ENCODE results near the gene GPATCH8.
"Not testable (repeated sequence)": the region's sequence is repeated elsewhere in the genome, so short reads cannot be mapped to it uniquely, and the experiment has no call there.

The GPATCH8 gene

DNA sequence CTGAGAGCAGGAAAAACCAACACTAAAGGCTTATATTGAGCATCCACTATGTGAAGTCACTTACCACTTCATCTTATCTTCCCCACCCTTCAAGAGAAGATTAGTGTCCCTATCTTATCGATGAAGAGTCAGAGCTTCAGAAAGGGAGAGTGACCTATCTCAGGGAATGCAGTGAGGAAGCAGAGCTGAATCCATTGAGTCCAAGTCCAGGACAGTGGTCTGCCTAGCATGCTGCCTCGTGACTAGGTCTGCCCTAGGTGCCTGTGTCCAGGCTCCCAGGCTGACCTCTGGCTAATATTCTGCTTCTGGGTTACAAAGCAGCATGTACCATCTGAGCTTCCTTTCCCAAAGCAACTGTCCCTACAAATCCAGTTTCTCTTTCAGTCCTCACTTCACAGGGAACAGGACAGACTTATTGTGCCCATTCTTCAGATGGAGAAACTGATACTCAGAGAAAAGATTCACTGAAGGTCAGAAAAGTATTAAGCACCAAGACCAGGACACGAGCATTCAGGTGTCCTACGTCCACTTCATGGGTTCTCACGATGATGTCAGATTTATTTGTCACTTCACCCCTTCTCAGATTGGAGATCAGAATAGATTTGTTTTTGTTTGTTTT, 40.8 kb upstream of the GPATCH8 start:
- no peak overlapping the region for H3K4me3 ChIP-seq (ENCODE audit: insufficient read length, low read depth)
- no peak for DNase-seq (ENCODE audit: low read depth, low spot score)
- H3K9me3 ChIP-seq (ENCODE audit: insufficient read depth, low read length), result peaks cover 12% of the 10 kb centered on the region; the same call in 1 of the 2 replicates
- no peaks in the 10 kb centered on the region for H3K36me3 ChIP-seq (ENCODE audit: insufficient read depth, insufficient read length, low read length)
- TF ChIP-seq SUZ12 (IDR thresholded peaks at IDR 0.05; ENCODE audit: extremely low read depth, insufficient read depth, insufficient read length), result no peak
- TF ChIP-seq YY1 (IDR thresholded peaks at IDR 0.05; ENCODE audit: insufficient read depth, insufficient read length), result no peak
- TF ChIP-seq ZNF274 (IDR thresholded peaks at IDR 0.05; ENCODE audit: low read depth, low read length), result no peak
- peak overlapping the region; percentile 37 for H3K9ac ChIP-seq (ENCODE audit: insufficient read length, low read depth)
- H3K27me3 ChIP-seq (ENCODE audit: insufficient read depth, insufficient read length), result peaks cover 24% of the 10 kb centered on the region
- peaks cover 35% of the 10 kb centered on the region for H3K4me1 ChIP-seq (ENCODE audit: insufficient read depth, insufficient read length)

DNA sequence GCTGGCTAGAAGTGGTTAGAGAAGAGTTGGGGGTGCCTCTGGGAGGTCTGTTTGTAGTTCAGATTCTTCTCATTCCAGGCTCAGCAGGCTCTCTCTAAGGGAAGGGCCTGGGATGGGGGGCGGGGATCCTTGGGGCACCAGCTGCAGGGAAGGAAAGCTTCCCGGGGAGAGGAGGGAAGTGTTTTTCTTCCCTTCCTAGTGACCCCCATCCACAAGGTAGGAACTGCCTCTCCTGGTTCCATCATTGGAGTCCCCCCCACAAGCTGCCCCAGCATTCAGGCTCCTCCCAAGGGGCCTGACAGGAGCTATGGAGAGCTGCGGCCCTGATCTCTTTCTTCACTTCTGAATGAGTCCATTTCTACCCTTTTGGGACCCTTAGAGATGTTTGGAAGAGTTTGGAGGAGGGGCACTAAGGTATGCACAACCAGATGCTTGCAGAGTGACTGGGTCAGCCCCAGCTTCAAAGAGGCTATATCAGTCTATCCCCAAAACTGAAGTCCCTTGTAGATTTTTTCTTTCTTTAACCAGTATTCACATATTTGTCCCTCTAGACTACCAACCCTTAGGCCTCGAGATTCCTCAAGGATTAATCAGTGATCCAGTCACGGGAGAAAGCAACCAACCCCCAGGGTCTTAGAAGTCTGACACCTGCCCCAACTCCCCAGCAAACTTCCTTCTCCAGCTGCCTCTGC, 40.2 kb upstream of the GPATCH8 start:
- peak; percentile 92 for DNase-seq (ENCODE audit: low read depth, low spot score)
- TF ChIP-seq SUZ12 (IDR thresholded peaks at IDR 0.05; ENCODE audit: extremely low read depth, insufficient read depth, insufficient read length) (no peak), ZNF274 (IDR thresholded peaks at IDR 0.05; ENCODE audit: low read depth, low read length) (no peak), YY1 (IDR thresholded peaks at IDR 0.05; ENCODE audit: insufficient read depth, insufficient read length) (no peak)
- H3K4me3 ChIP-seq (ENCODE audit: insufficient read length, low read depth), result no peak overlapping the region
- H3K4me1 ChIP-seq (ENCODE audit: insufficient read depth, insufficient read length), result peaks cover 36% of the 10 kb centered on the region
- peaks cover 28% of the 10 kb centered on the region for H3K27me3 ChIP-seq (ENCODE audit: insufficient read depth, insufficient read length)
- no peaks in the 10 kb centered on the region for H3K36me3 ChIP-seq (ENCODE audit: insufficient read depth, insufficient read length, low read length)
- peak overlapping the region; percentile 37 for H3K9ac ChIP-seq (ENCODE audit: insufficient read length, low read depth)
- H3K9me3 ChIP-seq (ENCODE audit: insufficient read depth, low read length), result peaks cover 12% of the 10 kb centered on the region; the same call in 1 of the 2 replicates

DNA sequence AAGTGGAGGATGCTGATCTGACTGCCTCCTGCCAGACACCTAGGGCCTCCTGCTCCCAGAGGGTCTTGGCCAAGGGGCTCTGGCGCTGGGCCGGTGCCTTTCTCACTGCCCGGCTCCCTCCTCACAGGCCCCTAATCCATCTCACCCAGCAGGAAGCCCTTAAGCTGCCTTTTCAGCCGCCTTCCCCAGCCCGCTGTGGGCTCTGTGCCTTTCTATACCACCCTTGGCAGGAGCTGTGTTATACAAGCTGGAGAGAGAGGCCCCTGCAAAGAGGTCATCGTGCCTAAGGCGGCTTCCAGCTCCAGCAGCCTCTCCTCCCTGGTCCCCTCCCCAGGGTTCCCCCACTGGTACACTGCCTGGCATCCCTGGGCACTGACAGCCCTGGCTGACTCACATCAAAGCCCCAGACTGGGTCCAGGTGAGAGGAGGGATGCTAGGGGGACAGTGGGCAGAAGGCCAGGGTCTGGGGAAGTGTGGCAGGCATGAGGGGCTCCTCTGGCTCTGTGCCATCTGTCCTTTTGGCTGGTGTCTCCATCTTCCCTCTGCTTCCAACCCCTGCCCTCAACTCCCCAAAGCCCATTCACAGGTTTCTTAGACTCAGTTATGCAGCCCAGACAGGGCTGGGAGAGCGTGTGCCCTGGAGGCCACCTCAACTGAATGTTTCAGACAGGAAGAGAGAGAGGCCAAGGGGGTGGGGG, 38.8 kb upstream of the GPATCH8 start:
- no peak for DNase-seq (ENCODE audit: low read depth, low spot score)
- TF ChIP-seq ZNF274 (IDR thresholded peaks at IDR 0.05; ENCODE audit: low read depth, low read length) (no peak), SUZ12 (IDR thresholded peaks at IDR 0.05; ENCODE audit: extremely low read depth, insufficient read depth, insufficient read length) (no peak), YY1 (IDR thresholded peaks at IDR 0.05; ENCODE audit: insufficient read depth, insufficient read length) (no peak)
- Histone ChIP-seq H3K36me3 (ENCODE audit: insufficient read depth, insufficient read length, low read length) (no peaks in the 10 kb centered on the region), H3K9ac (ENCODE audit: insufficient read length, low read depth) (peak overlapping the region; percentile 72), H3K4me1 (ENCODE audit: insufficient read depth, insufficient read length) (peaks cover 32% of the 10 kb centered on the region), H3K27me3 (ENCODE audit: insufficient read depth, insufficient read length) (peaks cover 30% of the 10 kb centered on the region), H3K9me3 (ENCODE audit: insufficient read depth, low read length) (peaks cover 12% of the 10 kb centered on the region; the same call in 1 of the 2 replicates), H3K4me3 (ENCODE audit: insufficient read length, low read depth) (peak overlapping the region; percentile 22)

DNA sequence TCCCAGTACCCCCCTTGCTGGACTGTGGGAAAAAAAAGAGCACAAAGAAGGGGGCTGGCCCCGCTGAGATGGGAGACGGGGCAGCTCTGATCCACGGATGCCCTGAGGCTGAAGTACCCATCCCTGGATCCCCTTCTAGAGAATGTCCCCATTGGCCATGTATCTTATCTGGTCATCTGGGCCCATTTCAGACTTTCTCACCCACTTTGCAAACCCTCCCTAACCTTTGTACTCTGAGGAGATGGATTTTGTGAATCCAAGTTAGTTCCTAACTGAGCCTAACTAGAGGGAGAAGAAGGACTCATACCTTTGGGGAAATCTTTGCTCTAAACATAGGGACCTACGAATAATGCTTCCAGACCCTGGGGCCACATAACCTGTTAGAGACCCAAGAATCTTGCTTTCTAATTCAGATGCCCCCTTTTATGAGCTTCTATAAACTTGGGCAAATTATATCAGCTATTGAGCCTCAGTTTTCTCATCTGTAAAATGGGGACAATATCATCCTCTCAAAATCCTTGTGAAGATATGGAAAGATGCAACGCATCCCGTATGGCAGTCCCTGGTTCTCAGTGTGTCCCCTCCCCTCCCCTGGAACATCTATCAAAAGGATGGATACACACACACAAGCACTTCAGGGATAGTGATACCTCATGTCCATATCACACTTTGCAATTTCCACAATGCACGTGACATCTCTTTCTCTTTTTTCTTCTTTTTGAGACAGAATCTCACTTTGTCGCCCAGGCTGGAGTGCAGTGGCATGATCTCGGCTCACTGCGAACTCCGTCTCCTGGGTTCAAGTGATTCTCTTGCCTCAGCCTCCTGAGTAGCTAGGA, 37.3 kb upstream of the GPATCH8 start:
- peaks cover 30% of the 10 kb centered on the region for H3K27me3 ChIP-seq (ENCODE audit: insufficient read depth, insufficient read length)
- H3K4me3 ChIP-seq (ENCODE audit: insufficient read length, low read depth), result no peak overlapping the region
- peaks cover 39% of the 10 kb centered on the region for H3K4me1 ChIP-seq (ENCODE audit: insufficient read depth, insufficient read length)
- no peak overlapping the region for H3K9ac ChIP-seq (ENCODE audit: insufficient read length, low read depth)
- no peak for DNase-seq (ENCODE audit: low read depth, low spot score)
- H3K9me3 ChIP-seq (ENCODE audit: insufficient read depth, low read length), result no peaks in the 10 kb centered on the region
- TF ChIP-seq SUZ12 (IDR thresholded peaks at IDR 0.05; ENCODE audit: extremely low read depth, insufficient read depth, insufficient read length) (no peak), ZNF274 (IDR thresholded peaks at IDR 0.05; ENCODE audit: low read depth, low read length) (no peak), YY1 (IDR thresholded peaks at IDR 0.05; ENCODE audit: insufficient read depth, insufficient read length) (no peak)
- H3K36me3 ChIP-seq (ENCODE audit: insufficient read depth, insufficient read length, low read length), result no peaks in the 10 kb centered on the region

DNA sequence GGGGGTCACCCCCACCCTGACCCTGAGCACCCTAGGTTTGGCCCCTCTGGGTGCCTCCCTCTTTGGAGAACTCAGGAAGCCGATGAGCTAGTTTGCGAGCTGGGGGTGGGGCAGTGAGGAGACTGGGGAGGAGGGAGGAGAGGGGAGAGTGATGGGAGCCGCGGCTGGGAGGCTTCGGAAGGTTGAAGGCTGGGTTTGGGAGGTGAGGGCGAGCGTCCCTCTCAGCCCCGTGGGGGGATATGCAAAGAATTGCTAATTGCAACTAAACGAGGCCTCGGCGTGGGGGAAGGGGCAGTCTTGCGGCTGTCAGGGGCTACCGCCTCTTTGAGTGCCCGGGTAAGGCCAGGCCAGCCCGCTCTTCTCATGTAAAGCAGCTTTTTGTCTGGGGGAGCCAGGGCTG, 36.5 kb upstream of the GPATCH8 start:
- Histone ChIP-seq H3K9ac (ENCODE audit: insufficient read length, low read depth) (peak overlapping the region; percentile 72), H3K27me3 (ENCODE audit: insufficient read depth, insufficient read length) (peaks cover 28% of the 10 kb centered on the region), H3K9me3 (ENCODE audit: insufficient read depth, low read length) (no peaks in the 10 kb centered on the region), H3K4me1 (ENCODE audit: insufficient read depth, insufficient read length) (peaks cover 34% of the 10 kb centered on the region), H3K36me3 (ENCODE audit: insufficient read depth, insufficient read length, low read length) (no peaks in the 10 kb centered on the region), H3K4me3 (ENCODE audit: insufficient read length, low read depth) (no peak overlapping the region)
- peak; percentile 97 for DNase-seq (ENCODE audit: low read depth, low spot score)
- TF ChIP-seq ZNF274 (IDR thresholded peaks at IDR 0.05; ENCODE audit: low read depth, low read length) (no peak), YY1 (IDR thresholded peaks at IDR 0.05; ENCODE audit: insufficient read depth, insufficient read length) (no peak), SUZ12 (IDR thresholded peaks at IDR 0.05; ENCODE audit: extremely low read depth, insufficient read depth, insufficient read length) (no peak)

DNA sequence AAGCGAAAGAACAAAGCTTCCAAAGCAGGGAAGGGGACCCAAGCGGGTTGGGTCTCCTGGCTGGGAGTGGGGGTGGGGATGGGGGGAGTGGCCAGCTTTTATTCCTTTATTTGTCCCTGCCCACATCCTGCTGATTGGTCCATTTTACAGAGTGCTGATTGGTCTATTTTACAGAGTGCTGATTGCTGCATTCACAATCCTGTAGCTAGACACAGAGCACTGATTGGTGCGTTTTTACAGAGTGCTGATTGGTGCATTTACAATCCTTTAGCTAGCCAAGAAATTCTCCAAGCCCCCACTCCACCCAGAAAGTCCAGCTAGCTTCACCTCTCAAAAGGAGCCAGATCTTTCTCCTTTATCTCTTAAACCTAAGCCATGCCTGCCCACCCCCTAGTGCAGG, 34.7 kb upstream of the GPATCH8 start:
- Histone ChIP-seq H3K4me1 (ENCODE audit: insufficient read depth, insufficient read length) (peaks cover 32% of the 10 kb centered on the region), H3K27me3 (ENCODE audit: insufficient read depth, insufficient read length) (peaks cover 19% of the 10 kb centered on the region)
- not testable (repeated sequence) for H3K4me3 ChIP-seq (ENCODE audit: insufficient read length, low read depth); DNase-seq (ENCODE audit: low read depth, low spot score); H3K9ac ChIP-seq (ENCODE audit: insufficient read length, low read depth); H3K36me3 ChIP-seq (ENCODE audit: insufficient read depth, insufficient read length, low read length); H3K9me3 ChIP-seq (ENCODE audit: insufficient read depth, low read length)

All from NT2/D1 (cell line).